Measurements from ENCODE around the gene ZNF830. TPM values are rescaled to one million over a fixed set of nuclear protein-coding genes. Genes with fewer than 3 reads are reported as not detected.

ZNF830 gene
- total and polyA plus RNA-seq, 10 of the 15 experiments (the other 5 are each of a cell fraction or from before 2014, with no cell fraction given), result 9.7 to 18.5 (median 15.1) TPM

DNA sequence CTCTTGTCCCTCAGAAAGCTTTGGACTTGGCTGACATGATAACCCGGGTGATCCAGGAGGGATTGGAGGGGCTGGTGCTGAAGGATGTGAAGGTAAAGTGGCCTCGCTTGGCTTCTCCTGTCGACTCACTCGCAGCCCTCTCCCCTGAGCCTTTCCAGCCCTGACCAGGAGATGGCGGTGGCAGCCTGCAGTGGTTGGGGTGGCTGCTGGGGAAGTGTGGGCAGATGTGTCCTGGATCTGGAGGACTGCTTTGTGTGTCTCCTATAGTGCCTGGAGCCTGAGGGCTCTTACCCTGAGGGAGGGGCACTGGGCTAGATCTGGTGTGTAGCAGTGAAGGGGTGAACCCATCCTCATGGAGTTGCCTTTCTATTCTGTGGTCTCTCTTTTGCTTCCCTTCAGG is 36.9 kb downstream of the ZNF830 start (continued):
- TF ChIP-seq, protein P1, sequence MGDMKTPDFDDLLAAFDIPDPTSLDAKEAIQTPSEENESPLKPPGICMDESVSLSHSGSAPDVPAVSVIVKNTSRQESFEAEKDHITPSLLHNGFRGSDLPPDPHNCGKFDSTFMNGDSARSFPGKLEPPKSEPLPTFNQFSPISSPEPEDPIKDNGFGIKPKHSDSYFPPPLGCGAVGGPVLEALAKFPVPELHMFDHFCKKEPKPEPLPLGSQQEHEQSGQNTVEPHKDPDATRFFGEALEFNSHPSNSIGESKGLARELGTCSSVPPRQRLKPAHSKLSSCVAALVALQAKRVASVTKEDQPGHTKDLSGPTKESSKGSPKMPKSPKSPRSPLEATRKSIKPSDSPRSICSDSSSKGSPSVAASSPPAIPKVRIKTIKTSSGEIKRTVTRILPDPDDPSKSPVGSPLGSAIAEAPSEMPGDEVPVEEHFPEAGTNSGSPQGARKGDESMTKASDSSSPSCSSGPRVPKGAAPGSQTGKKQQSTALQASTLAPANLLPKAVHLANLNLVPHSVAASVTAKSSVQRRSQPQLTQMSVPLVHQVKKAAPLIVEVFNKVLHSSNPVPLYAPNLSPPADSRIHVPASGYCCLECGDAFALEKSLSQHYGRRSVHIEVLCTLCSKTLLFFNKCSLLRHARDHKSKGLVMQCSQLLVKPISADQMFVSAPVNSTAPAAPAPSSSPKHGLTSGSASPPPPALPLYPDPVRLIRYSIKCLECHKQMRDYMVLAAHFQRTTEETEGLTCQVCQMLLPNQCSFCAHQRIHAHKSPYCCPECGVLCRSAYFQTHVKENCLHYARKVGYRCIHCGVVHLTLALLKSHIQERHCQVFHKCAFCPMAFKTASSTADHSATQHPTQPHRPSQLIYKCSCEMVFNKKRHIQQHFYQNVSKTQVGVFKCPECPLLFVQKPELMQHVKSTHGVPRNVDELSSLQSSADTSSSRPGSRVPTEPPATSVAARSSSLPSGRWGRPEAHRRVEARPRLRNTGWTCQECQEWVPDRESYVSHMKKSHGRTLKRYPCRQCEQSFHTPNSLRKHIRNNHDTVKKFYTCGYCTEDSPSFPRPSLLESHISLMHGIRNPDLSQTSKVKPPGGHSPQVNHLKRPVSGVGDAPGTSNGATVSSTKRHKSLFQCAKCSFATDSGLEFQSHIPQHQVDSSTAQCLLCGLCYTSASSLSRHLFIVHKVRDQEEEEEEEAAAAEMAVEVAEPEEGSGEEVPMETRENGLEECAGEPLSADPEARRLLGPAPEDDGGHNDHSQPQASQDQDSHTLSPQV (IDR thresholded peaks at IDR 0.05), result peak; percentile 61; the same call in 1 of the 2 replicates
- TF ChIP-seq CHD2 (IDR thresholded peaks at IDR 0.05; ENCODE audit: borderline replicate concordance, low read depth, low read length) (0 out of 2 replicates have a peak, but pooled peaks have one; percentile 18), LARP7 (IDR thresholded peaks at IDR 0.05) (peak; percentile 58; the same call in 1 of the 2 replicates), KAT2A (conservative IDR thresholded peaks at IDR 0.05; ENCODE audit: control insufficient read depth, low read depth, low read length) (no peak), TCF12 (IDR thresholded peaks at IDR 0.05; ENCODE audit: low read depth, low read length) (no peak), BHLHE40 (IDR thresholded peaks at IDR 0.05; ENCODE audit: borderline replicate concordance in 1 of 2, low read depth in 2 of 2, low read length in 1 of 2) (0 out of 4 replicates have a peak, but pooled peaks of 1 of the 2 experiments have one; percentile 23), ESRRA (IDR thresholded peaks at IDR 0.05; ENCODE audit: low read length) (no peak), CBX5 (IDR thresholded peaks at IDR 0.05; ENCODE audit: low read depth) (no peak)
- TF ChIP-seq, protein P2, sequence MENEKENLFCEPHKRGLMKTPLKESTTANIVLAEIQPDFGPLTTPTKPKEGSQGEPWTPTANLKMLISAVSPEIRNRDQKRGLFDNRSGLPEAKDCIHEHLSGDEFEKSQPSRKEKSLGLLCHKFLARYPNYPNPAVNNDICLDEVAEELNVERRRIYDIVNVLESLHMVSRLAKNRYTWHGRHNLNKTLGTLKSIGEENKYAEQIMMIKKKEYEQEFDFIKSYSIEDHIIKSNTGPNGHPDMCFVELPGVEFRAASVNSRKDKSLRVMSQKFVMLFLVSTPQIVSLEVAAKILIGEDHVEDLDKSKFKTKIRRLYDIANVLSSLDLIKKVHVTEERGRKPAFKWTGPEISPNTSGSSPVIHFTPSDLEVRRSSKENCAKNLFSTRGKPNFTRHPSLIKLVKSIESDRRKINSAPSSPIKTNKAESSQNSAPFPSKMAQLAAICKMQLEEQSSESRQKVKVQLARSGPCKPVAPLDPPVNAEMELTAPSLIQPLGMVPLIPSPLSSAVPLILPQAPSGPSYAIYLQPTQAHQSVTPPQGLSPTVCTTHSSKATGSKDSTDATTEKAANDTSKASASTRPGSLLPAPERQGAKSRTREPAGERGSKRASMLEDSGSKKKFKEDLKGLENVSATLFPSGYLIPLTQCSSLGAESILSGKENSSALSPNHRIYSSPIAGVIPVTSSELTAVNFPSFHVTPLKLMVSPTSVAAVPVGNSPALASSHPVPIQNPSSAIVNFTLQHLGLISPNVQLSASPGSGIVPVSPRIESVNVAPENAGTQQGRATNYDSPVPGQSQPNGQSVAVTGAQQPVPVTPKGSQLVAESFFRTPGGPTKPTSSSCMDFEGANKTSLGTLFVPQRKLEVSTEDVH (IDR thresholded peaks at IDR 0.05; ENCODE audit: low read depth, partially characterized antibody), result no peak
- TF ChIP-seq, protein P3, sequence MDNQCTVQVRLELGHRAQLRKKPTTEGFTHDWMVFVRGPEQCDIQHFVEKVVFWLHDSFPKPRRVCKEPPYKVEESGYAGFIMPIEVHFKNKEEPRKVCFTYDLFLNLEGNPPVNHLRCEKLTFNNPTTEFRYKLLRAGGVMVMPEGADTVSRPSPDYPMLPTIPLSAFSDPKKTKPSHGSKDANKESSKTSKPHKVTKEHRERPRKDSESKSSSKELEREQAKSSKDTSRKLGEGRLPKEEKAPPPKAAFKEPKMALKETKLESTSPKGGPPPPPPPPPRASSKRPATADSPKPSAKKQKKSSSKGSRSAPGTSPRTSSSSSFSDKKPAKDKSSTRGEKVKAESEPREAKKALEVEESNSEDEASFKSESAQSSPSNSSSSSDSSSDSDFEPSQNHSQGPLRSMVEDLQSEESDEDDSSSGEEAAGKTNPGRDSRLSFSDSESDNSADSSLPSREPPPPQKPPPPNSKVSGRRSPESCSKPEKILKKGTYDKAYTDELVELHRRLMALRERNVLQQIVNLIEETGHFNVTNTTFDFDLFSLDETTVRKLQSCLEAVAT (IDR thresholded peaks at IDR 0.05), result 0 out of 2 replicates have a peak, but pooled peaks have one; percentile 24
- TF ChIP-seq, protein P4, sequence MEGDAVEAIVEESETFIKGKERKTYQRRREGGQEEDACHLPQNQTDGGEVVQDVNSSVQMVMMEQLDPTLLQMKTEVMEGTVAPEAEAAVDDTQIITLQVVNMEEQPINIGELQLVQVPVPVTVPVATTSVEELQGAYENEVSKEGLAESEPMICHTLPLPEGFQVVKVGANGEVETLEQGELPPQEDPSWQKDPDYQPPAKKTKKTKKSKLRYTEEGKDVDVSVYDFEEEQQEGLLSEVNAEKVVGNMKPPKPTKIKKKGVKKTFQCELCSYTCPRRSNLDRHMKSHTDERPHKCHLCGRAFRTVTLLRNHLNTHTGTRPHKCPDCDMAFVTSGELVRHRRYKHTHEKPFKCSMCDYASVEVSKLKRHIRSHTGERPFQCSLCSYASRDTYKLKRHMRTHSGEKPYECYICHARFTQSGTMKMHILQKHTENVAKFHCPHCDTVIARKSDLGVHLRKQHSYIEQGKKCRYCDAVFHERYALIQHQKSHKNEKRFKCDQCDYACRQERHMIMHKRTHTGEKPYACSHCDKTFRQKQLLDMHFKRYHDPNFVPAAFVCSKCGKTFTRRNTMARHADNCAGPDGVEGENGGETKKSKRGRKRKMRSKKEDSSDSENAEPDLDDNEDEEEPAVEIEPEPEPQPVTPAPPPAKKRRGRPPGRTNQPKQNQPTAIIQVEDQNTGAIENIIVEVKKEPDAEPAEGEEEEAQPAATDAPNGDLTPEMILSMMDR (IDR thresholded peaks at IDR 0.05 in 2 of 3, conservative IDR thresholded peaks at IDR 0.05 in 1 of 3; ENCODE audit: control insufficient read depth in 2 of 3, extremely low read depth in 1 of 3, insufficient read depth in 1 of 3, low read depth in 3 of 3, low read length in 3 of 3), result peak; percentile 94 to 97 (median 97); a peak in 5 of 6 replicates
